Activated CD4-positive, CD25-positive, alpha-beta regulatory T cell (primary cell): ENCODE measurements around the gene PRR7.

Source experiments
- DNase-seq, 4 experiments: peaks; one replicate each; lab custom pipeline; 2025; lab: John Stamatoyannopoulos, UW

Gene PRR7

GRCh38 chr5:177469750-177470525, 23.3 kb downstream of the PRR7 start:
- DNase-seq = no peak

GRCh38 chr5:177470759-177471536, 24.3 kb downstream of the PRR7 start:
- no peak for DNase-seq

GRCh38 chr5:177471610-177472356, 25.2 kb downstream of the PRR7 start:
- no peak for DNase-seq

- DNase-seq = no peak
These were observed 26.1 kb downstream of the PRR7 start for GRCh38 chr5:177472460-177473442.

- no peak for DNase-seq
These were observed 26.9 kb downstream of the PRR7 start, which contains the start of gene DBN1 for GRCh38 chr5:177473443-177474001. Gene DBN1, minus strand, starts transcription at chr5:177473634. Its CDS starts 113 bp downstream, at chr5:177473521.

- no peak for DNase-seq
These were observed 27.4 kb downstream of the PRR7 start for GRCh38 chr5:177474002-177474476.

GRCh38 chr5:177474846-177475562, 28.4 kb downstream of the PRR7 start:
- no peak for DNase-seq

- no peak for DNase-seq
These were observed 29.2 kb downstream of the PRR7 start for GRCh38 chr5:177475563-177476427.

- DNase-seq = no peak
These were observed 30.1 kb downstream of the PRR7 start for GRCh38 chr5:177476531-177477233.

GRCh38 chr5:177477701-177478477, 31.3 kb downstream of the PRR7 start:
- no peak for DNase-seq

- no peak for DNase-seq
These were observed 32.4 kb downstream of the PRR7 start for GRCh38 chr5:177478711-177479646.

GRCh38 chr5:177479774-177480173, 33.2 kb downstream of the PRR7 start:
- no peak for DNase-seq

GRCh38 chr5:177482359-177482795, 35.8 kb downstream of the PRR7 start:
- no peak for DNase-seq

GRCh38 chr5:177483042-177483441, 36.4 kb downstream of the PRR7 start:
- no peak for DNase-seq

- no peak for DNase-seq
These were observed 37.6 kb downstream of the PRR7 start for GRCh38 chr5:177483994-177484901.
